ENCODE results near the gene MAPKAPK3.
A peak's percentile ranks its signal among the peaks of the same experiment; 100 is the strongest.

The MAPKAPK3 gene

GRCh38 chr3:50617096-50617791 lies at the start of gene MAPKAPK3:
Gene MAPKAPK3, plus strand, starts transcription at chr3:50617151. Its CDS starts 415 bp downstream, at chr3:50617566.
- no peak for DNase-seq (ENCODE audit: low read depth in 2 of 2)

GRCh38 chr3:50567386-50568167 lies 49.4 kb upstream of the MAPKAPK3 start, which contains the start of gene C3orf18:
Gene C3orf18, minus strand, starts transcription at chr3:50567747. Its CDS starts 2,048 bp downstream, at chr3:50565699.
- peak; percentile 87 to 93 for DNase-seq (ENCODE audit: low read depth in 2 of 2)

GRCh38 chr3:50568947-50569749 lies 47.8 kb upstream of the MAPKAPK3 start, which contains the start of gene HEMK1:
Gene HEMK1, plus strand, starts transcription at chr3:50569522. Its CDS starts 1,583 bp downstream, at chr3:50571105.
- DNase-seq (ENCODE audit: low read depth in 2 of 2), result peak; percentile 85 to 90

- DNase-seq (ENCODE audit: low read depth in 2 of 2), result no peak
Measured at GRCh38 chr3:50570508-50571279, 46.3 kb upstream of the MAPKAPK3 start.

GRCh38 chr3:50571486-50571885 lies 45.5 kb upstream of the MAPKAPK3 start:
- DNase-seq (ENCODE audit: low read depth in 2 of 2), result no peak

GRCh38 chr3:50572158-50572557 lies 44.8 kb upstream of the MAPKAPK3 start:
- peak; percentile 75 to 77 for DNase-seq (ENCODE audit: low read depth in 2 of 2)

- DNase-seq (ENCODE audit: low read depth in 2 of 2), result peak in 1 of 2 donors; percentile 40
Measured at GRCh38 chr3:50572801-50573371, 44.1 kb upstream of the MAPKAPK3 start.

GRCh38 chr3:50573566-50574443 lies 43.1 kb upstream of the MAPKAPK3 start:
- peak; percentile 43 to 64 for DNase-seq (ENCODE audit: low read depth in 2 of 2)

GRCh38 chr3:50574444-50574831 lies 42.5 kb upstream of the MAPKAPK3 start:
- no peak for DNase-seq (ENCODE audit: low read depth in 2 of 2)

GRCh38 chr3:50575372-50575771 lies 41.6 kb upstream of the MAPKAPK3 start:
- no peak for DNase-seq (ENCODE audit: low read depth in 2 of 2)

- DNase-seq (ENCODE audit: low read depth in 2 of 2), result no peak
Measured at GRCh38 chr3:50577348-50577747, 39.6 kb upstream of the MAPKAPK3 start.

- DNase-seq (ENCODE audit: low read depth in 2 of 2), result no peak
Measured at GRCh38 chr3:50580683-50581458, 36.1 kb upstream of the MAPKAPK3 start.

- DNase-seq (ENCODE audit: low read depth in 2 of 2), result no peak
Measured at GRCh38 chr3:50581459-50581842, 35.5 kb upstream of the MAPKAPK3 start.

GRCh38 chr3:50582083-50582482 lies 34.9 kb upstream of the MAPKAPK3 start:
- DNase-seq (ENCODE audit: low read depth in 2 of 2), result no peak

GRCh38 chr3:50583897-50584296 lies 33.1 kb upstream of the MAPKAPK3 start:
- DNase-seq (ENCODE audit: low read depth in 2 of 2), result no peak

GRCh38 chr3:50584391-50584790 lies 32.6 kb upstream of the MAPKAPK3 start:
- DNase-seq (ENCODE audit: low read depth in 2 of 2), result no peak

GRCh38 chr3:50585919-50586762 lies 30.8 kb upstream of the MAPKAPK3 start:
- no peak for DNase-seq (ENCODE audit: low read depth in 2 of 2)

- no peak for DNase-seq (ENCODE audit: low read depth in 2 of 2)
Measured at GRCh38 chr3:50586763-50587070, 30.2 kb upstream of the MAPKAPK3 start.
